Measurements from ENCODE around the gene NFASC.

Gene NFASC

GRCh38 chr1:204831186-204831585, 39.5 kb upstream of the NFASC start:
- no peak for TF ChIP-seq CTCF (IDR thresholded peaks at IDR 0.05; ENCODE audit: extremely low read depth, missing control alignments)
- DNase-seq (ENCODE audit: low spot score) = no peak

GRCh38 chr1:204834336-204834735, 36.3 kb upstream of the NFASC start:
- no peak for TF ChIP-seq CTCF (IDR thresholded peaks at IDR 0.05; ENCODE audit: extremely low read depth, missing control alignments)
- no peak for DNase-seq (ENCODE audit: low spot score)

- DNase-seq (ENCODE audit: low spot score) = no peak
- TF ChIP-seq CTCF (IDR thresholded peaks at IDR 0.05; ENCODE audit: extremely low read depth, missing control alignments) = no peak
Observed at GRCh38 chr1:204834752-204835151, 35.9 kb upstream of the NFASC start.

- TF ChIP-seq CTCF (IDR thresholded peaks at IDR 0.05; ENCODE audit: extremely low read depth, missing control alignments) = no peak
- no peak for DNase-seq (ENCODE audit: low spot score)
Observed at GRCh38 chr1:204835737-204836136, 34.9 kb upstream of the NFASC start.

GRCh38 chr1:204836856-204837255, 33.8 kb upstream of the NFASC start:
- DNase-seq (ENCODE audit: low spot score) = no peak

GRCh38 chr1:204837440-204838084, 33.1 kb upstream of the NFASC start:
- peak; percentile 52 for DNase-seq (ENCODE audit: low spot score)

More at GRCh38 chr1:204836856-204837255, 33.8 kb upstream of the NFASC start:
- TF ChIP-seq CTCF (IDR thresholded peaks at IDR 0.05; ENCODE audit: extremely low read depth, missing control alignments) = no peak

GRCh38 chr1:204841316-204841715, 29.3 kb upstream of the NFASC start:
- TF ChIP-seq CTCF (IDR thresholded peaks at IDR 0.05; ENCODE audit: extremely low read depth, missing control alignments) = no peak
- DNase-seq (ENCODE audit: low spot score) = no peak

More at GRCh38 chr1:204837440-204838084, 33.1 kb upstream of the NFASC start:
- no peak for TF ChIP-seq CTCF (IDR thresholded peaks at IDR 0.05; ENCODE audit: extremely low read depth, missing control alignments)

All from GM20000 (cell line).